IPS DF 6.9 (cell line): ENCODE measurements around the gene NAA10.

Experiments used
- DNase-seq: peaks from one replicate; pipeline ENCODE4 v3.0.0-alpha.2; 2013; ENCODE audit warnings: low read depth, low spot score
- H3K27ac ChIP-seq: one replicate; pipeline ENCODE4 v1.5.1; 2013; ENCODE audit warnings: low read length, control low read depth
- H3K27me3 ChIP-seq: 2 replicates; pipeline ENCODE4 v1.6.1; 2013; ENCODE audit warnings: mild to moderate bottlenecking, low read length; ENCODE audit not compliant: control insufficient read depth, insufficient read depth
- H3K36me3 ChIP-seq: 2 replicates; pipeline ENCODE4 v1.6.1; 2013; ENCODE audit warnings: low read length; ENCODE audit not compliant: control insufficient read depth, insufficient read depth
- H3K4me1 ChIP-seq: 2 replicates; pipeline ENCODE4 v1.6.1; 2013; ENCODE audit warnings: low read length; ENCODE audit not compliant: control insufficient read depth, insufficient read depth
- H3K4me3 ChIP-seq: 2 replicates; pipeline ENCODE4 v1.5.1; 2013; ENCODE audit warnings: mild to moderate bottlenecking, low read length
- H3K9me3 ChIP-seq: 2 replicates; pipeline ENCODE4 v1.6.1; 2013; ENCODE audit warnings: low read length, inconsistent platforms; ENCODE audit not compliant: control insufficient read depth, insufficient read depth
- WGBS: extraction: QIAGEN DNeasy Blood & Tissue Kit; methylation state at CpG from one replicate; pipeline ENCODE4 v1.1.7; 2013; ENCODE audit warnings: mixed read lengths, missing lambda C conversion rate; ENCODE audit not compliant: insufficient read length, insufficient coverage; 5-methylcytosine and 5-hydroxymethylcytosine counted together

NAA10 gene

DNA sequence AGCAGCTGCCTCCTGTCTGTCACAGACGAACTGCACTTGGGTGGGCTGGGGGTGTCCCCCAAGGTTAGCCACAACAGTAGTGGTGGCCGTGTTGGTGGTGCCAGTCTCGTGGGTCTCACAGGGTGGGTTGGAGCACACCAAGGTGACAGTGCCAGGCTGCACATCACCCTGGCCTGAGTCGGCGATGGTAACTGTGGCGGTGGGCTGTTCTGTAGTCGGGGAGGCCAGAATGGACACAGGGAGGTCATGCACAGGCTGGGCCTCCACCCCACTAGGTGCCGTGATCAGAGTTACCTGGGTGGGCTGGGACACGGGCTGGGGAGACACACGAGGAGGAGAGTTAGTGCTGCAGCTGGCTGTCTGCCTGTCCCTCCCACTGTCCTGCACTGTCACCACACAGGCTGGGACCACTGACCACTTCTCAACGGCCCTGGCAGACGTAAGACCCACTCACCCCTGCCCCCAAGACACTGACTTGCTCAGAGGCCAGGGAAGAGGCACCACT, 20.4 kb upstream of the NAA10 start:
- no CpG with 5 or more reads among the region's 12 CpGs for WGBS
- Histone ChIP-seq H3K9me3 (no peaks in the 10 kb centered on the region), H3K4me1 (0 out of 2 replicates have a peak, but pooled peaks cover 1% of the 10 kb centered on the region), H3K36me3 (peaks cover 87% of the 10 kb centered on the region), H3K27ac (no peak overlapping the region), H3K4me3 (no peak overlapping the region), H3K27me3 (no peaks in the 10 kb centered on the region)
- DNase-seq = no peak

DNA sequence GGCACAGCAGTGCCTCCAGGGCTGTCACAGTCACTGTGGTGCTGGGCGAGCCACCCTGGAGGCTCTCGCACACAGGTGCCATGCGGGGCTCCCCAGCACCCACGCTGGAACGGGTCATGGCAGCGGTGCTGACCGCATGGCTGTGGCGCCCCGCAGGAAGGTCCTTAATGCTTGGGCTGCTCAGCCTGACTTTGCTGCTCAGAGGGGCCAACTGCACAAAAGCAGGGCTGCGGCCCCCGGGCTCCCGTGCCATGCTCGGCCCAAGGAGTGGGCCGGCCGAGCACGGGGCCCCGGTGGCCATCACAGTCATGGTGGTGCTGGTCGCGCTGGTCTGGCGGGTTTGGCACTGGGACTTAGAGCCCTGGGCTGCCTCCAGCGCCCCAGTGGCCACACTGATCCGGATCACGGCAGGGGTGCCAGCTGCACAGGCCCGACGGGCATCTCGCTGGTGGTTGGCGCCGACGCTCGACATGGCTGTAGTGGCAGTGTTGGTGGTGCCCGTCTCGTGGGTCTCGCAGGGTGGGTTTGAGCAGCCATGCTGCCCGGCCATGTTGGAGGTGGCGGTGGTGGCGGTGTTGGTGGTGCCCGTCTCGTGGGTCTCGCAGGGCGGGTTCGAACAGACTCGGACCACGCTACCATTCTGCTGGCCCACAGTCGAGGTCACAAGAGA, 19.9 kb upstream of the NAA10 start:
- 0 out of 2 replicates have a peak, but pooled peaks cover 1% of the 10 kb centered on the region for H3K4me1 ChIP-seq
- no peaks in the 10 kb centered on the region for H3K27me3 ChIP-seq
- DNase-seq = no peak
- H3K36me3 ChIP-seq = peaks cover 89% of the 10 kb centered on the region
- H3K27ac ChIP-seq = no peak overlapping the region
- WGBS = no CpG with 5 or more reads among the region's 44 CpGs
- H3K4me3 ChIP-seq = no peak overlapping the region
- H3K9me3 ChIP-seq = no peaks in the 10 kb centered on the region

DNA sequence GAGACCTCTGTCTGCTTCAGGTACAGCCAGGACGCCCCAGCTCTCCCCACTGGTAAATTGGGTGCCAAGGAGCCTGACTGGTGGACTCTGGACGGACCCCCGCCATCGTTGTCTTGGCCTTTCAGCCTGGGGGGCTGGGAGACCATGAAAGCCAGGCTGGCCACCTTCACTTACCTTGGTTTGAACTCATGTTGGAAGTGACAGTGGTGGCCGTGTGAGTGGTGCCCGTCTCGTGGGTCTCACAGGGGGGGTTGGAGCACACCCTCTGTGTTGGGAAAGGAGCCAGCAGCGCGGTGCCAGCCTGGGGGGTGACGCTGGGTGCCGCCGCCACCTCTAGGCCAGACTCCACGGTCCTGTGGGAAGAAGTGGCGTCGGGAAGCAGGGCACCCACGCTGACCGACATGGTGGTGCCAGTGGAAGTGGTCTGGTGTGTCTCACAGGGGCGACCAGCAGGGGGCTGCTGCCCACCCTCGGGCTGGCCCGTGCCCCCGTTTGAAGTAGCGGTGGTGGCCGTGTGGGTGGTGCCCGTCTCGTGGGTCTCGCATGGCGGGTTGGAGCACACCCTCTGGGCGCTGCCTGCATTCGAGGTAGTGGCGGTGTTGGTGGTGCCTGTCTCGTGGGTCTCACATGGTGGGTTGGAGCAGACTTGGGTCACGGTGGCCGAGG, 19.2 kb upstream of the NAA10 start:
- no CpG with 5 or more reads among the region's 33 CpGs for WGBS
- DNase-seq = no peak
- no peak overlapping the region for H3K4me3 ChIP-seq
- H3K36me3 ChIP-seq = peaks cover 86% of the 10 kb centered on the region
- H3K27ac ChIP-seq = no peak overlapping the region
- 0 out of 2 replicates have a peak, but pooled peaks cover 1% of the 10 kb centered on the region for H3K4me1 ChIP-seq
- no peaks in the 10 kb centered on the region for H3K9me3 ChIP-seq
- no peaks in the 10 kb centered on the region for H3K27me3 ChIP-seq

DNA sequence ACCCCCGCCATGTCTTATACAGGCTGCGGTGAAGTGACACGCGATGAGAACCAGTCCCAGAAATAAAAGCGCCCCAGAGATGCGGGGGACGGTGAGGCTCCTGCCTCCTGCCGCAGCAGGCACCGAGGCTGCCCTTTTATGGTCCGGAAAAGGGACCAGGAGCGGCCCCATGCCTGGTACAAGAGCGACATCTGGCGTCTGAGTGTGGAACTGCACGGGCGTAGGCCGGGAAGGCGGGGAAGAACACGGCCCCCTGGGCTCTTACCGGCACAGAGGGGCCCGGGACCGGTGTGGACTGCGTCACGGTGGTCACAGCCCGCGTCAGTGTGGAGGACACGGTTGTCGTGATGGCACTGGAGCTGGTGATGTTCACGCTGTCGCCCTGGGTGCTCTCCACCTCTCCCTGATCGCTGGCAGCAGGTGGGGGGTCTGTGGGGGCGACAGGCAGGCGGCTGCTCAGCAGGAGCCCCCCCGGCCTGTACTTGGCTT, 18.5 kb upstream of the NAA10 start:
- no peaks in the 10 kb centered on the region for H3K27me3 ChIP-seq

DNA sequence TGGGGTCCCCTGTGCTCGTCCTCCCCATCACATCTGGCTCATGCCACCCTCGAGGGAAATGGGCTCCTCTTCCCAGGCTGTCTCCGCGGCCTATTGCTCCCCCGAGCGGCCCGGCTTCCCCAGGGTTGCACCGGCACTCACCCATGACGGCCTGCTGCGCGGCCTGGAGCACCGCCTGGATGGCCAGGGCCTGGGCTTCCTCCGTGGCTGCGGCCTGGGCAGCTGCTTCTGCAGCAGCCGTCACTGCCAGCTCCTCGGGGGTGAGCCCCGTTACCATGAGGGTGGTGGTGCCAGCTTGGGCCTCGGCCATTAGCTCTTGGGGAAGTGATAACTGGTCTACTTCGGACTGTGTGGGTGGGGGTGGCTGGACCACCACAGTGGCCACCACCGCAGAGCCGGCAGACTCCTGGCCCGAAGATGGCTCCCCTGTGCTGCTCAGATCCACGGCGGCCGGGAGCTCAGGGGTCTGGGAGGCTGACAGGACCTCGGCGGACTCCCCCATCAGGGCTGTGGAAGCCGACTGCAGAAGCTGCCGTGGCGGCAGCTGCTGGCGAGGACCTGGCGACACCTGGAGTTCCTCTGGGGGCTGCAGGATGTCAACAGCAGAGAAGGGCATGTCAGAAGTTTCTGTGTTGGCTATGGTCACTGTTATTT, 17.7 kb upstream of the NAA10 start:
- peaks cover 71% of the 10 kb centered on the region for H3K36me3 ChIP-seq
- no peaks in the 10 kb centered on the region for H3K9me3 ChIP-seq
- WGBS = no CpG with 5 or more reads among the region's 32 CpGs
- H3K4me1 ChIP-seq = 0 out of 2 replicates have a peak, but pooled peaks cover 1% of the 10 kb centered on the region
- no peak overlapping the region for H3K4me3 ChIP-seq
- no peak for DNase-seq
- H3K27ac ChIP-seq = no peak overlapping the region
- no peaks in the 10 kb centered on the region for H3K27me3 ChIP-seq

More for the DNA sequence above, 18.5 kb upstream of the NAA10 start:
- Histone ChIP-seq H3K4me3 (no peak overlapping the region), H3K36me3 (peaks cover 80% of the 10 kb centered on the region), H3K4me1 (0 out of 2 replicates have a peak, but pooled peaks cover 1% of the 10 kb centered on the region), H3K27ac (no peak overlapping the region), H3K9me3 (no peaks in the 10 kb centered on the region)
- no peak for DNase-seq
- WGBS = no CpG with 5 or more reads among the region's 33 CpGs

DNA sequence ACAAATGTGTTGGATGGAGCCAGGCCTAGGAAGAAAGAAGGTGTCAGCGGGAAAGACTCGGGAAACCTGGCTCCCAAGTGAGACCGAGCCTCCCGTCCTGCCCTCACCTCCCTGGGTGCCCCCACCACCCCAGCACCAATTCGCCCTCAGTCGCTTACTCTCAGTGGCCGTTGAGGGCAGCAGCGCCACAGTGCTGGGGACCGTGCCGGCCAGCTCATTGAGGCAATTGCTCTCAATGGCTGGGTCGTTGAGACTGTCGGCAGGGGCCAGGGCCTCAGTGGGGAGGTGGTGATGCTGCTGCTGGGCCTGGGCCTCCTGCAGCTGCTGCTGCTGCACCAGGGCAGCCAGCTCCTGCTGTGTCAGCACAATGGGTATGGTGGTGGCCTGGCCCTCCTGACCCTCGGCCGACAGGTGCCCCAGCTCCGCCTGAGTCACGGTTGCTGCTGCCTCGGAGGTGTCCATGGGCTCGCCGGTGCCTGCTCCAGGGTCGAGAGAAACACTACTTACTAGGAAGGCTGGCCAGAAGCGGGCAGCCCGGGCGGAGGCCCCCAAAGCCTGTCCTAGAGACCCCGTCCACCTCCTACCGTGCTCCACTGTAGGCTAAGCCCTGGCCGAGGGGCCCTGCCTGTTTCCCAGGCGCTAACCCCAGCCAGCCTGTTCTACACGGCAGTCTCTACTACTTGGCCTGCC, 17.0 kb upstream of the NAA10 start:
- H3K9me3 ChIP-seq = no peaks in the 10 kb centered on the region
- no peak overlapping the region for H3K4me3 ChIP-seq
- H3K36me3 ChIP-seq = peaks cover 65% of the 10 kb centered on the region
- H3K27ac ChIP-seq = no peak overlapping the region
- H3K27me3 ChIP-seq = no peaks in the 10 kb centered on the region
- H3K4me1 ChIP-seq = 0 out of 2 replicates have a peak, but pooled peaks cover 1% of the 10 kb centered on the region
- no CpG with 5 or more reads among the region's 28 CpGs for WGBS
- no peak for DNase-seq

DNA sequence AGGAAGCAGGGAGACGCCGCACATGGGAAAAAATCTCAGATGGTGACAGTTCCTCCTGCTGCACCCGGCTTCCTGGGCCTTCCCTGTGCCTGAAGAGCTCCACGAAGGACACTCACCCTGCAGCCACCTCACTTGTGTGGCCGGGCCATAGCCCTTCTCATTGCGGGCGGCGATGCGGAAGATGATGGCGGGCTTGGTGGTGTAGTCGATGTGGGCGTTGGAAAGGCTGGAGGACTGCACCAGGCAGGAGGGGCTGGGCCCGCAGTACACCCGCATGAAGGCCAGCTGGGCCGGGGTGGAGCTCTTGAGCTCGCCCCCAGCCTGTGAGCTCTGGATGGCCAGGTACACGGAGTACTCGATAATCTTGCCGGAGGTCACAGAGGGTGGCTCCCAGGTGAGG, 15.3 kb upstream of the NAA10 start:
- DNase-seq = no peak
- Histone ChIP-seq H3K36me3 (peaks cover 48% of the 10 kb centered on the region), H3K4me3 (no peak overlapping the region), H3K4me1 (0 out of 2 replicates have a peak, but pooled peaks cover 1% of the 10 kb centered on the region), H3K27ac (no peak overlapping the region), H3K9me3 (no peaks in the 10 kb centered on the region), H3K27me3 (no peaks in the 10 kb centered on the region)
- WGBS = no CpG with 5 or more reads among the region's 19 CpGs

DNA sequence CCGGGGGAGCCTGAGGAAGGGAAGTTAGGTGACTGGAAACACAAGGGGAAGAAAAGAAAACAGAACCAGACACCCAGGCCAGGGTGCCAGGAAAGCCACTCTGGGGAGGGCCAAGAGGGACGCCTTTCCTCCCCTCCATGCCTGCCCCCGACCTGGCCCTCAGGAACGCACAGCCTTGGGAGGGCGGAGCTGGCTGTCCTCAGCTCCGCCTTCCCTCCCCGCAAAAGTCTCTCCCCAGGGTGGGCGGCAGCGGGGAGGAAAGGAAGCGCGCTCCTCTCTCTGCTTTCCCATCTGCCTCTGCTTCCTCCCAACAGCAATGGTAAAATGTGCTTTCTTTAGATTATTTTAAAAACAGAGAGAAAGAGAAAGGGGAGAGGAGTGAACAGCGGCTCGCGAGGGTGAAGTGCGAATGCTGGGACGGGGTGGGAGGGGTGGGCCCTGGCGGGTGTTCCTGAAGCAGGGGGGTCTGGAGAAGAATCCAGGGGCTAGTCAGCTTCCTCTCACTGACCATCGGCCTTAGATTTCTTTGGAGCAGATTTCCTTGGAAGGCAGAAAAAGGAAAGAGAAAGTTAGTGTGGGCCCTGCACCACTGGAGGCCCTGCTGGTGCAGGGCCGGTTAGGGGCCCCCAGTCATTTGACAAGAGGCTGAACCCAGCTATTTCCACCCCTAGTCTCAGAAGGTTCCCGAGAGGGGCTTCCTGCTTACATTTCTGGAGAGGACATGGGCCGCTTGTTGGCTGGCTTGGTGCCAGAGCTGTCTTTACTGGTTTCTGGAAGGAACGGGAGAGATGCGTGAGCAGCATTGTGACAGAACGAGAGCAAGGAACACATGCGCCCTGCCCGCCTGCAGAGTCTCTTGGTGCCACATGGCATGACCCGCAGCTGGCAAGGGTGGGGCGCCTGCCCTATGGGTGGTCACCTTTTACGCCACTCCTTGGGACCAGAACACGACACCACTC, 14.3 kb upstream of the NAA10 start:
- Histone ChIP-seq H3K36me3 (peaks cover 39% of the 10 kb centered on the region), H3K27ac (no peak overlapping the region)
- no CpG with 5 or more reads among the region's 30 CpGs for WGBS

DNA sequence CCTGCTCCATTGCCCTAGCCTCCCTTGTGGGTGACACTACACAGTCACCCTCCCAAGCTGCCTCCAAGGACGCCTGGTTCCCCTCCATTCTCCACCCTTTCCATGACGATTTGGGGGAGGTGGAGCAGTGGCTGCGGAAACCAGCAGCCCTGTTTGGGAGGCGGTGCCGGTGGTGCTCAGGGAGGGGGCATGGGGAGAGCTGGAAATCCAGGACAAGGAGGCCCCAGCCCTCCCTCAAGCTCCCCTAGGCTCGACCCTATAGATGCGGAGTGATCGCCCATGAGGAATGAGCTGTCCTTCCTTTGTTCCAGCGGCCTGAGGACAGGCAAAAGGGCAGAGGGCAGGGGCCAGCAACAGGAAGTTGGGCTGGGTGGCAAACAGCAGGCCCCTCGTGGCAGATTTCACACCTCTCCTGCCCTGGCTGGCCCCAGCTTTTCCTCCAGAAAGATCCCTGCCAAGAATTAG, 13.2 kb upstream of the NAA10 start:
- Histone ChIP-seq H3K4me1 (peaks cover 6% of the 10 kb centered on the region; the same call in 1 of the 2 replicates), H3K4me3 (no peak overlapping the region), H3K27me3 (no peaks in the 10 kb centered on the region), H3K9me3 (no peaks in the 10 kb centered on the region), H3K36me3 (peaks cover 31% of the 10 kb centered on the region), H3K27ac (no peak overlapping the region)
- no CpG with 5 or more reads among the region's 10 CpGs for WGBS
- no peak for DNase-seq

More for the DNA sequence above, 14.3 kb upstream of the NAA10 start:
- Histone ChIP-seq H3K27me3 (no peaks in the 10 kb centered on the region), H3K9me3 (no peaks in the 10 kb centered on the region), H3K4me1 (0 out of 2 replicates have a peak, but pooled peaks cover 4% of the 10 kb centered on the region), H3K4me3 (no peak overlapping the region)
- DNase-seq = no peak
